HG02973 (cell line): ENCODE results near the gene SHBG.
"Not testable (repeated sequence)": the region's sequence is repeated elsewhere in the genome, so short reads cannot be mapped to it uniquely, and the experiment has no call there.

Experiments
- ATAC-seq: cut with Tn5 transposase; IDR thresholded peaks from one replicate; pipeline ENCODE4 v1.9.1; 2021; ENCODE audit warnings: moderate library complexity; ENCODE audit not compliant: unreplicated experiment

SHBG gene

GRCh38 chr17:7610641-7611040 lies 19.3 kb upstream of the SHBG start:
- ATAC-seq: no peak

GRCh38 chr17:7611635-7612293 lies 18.2 kb upstream of the SHBG start:
- ATAC-seq: no peak

- no peak for ATAC-seq
Observed at GRCh38 chr17:7612294-7612640, 17.7 kb upstream of the SHBG start.

GRCh38 chr17:7613769-7614424 lies 16.0 kb upstream of the SHBG start:
- ATAC-seq: no peak

GRCh38 chr17:7614425-7615264 lies 15.3 kb upstream of the SHBG start, which contains the start of gene FXR2:
Gene FXR2, minus strand, starts transcription at chr17:7614897. Its CDS starts 365 bp downstream, at chr17:7614532.
- ATAC-seq: peak; percentile 79

DNA sequence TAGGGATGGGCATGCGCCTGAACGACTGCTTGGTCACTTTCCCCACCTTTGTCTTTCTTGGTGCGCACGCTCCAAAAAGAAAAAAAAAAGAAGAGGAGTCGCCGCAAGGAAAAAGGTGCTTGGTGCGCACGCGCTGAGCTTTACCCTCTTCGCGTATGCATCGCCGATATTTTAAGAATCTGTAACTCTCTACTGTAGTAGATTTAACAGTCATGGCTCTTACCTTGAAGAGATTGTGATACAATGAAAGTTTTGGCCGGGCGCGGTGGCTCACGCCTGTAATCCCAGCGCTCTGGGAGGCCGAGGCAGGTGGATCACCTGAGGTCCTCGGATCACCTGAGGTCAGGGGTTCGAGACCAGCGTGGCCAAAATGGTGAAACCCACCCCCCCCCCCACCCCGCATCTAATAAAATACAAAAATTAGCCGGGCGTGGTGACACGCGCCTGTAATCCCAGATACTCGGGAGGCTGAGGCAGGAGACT lies 14.6 kb upstream of the SHBG start:
- ATAC-seq: no peak

GRCh38 chr17:7618608-7619007 lies 11.3 kb upstream of the SHBG start:
- ATAC-seq: no peak

DNA sequence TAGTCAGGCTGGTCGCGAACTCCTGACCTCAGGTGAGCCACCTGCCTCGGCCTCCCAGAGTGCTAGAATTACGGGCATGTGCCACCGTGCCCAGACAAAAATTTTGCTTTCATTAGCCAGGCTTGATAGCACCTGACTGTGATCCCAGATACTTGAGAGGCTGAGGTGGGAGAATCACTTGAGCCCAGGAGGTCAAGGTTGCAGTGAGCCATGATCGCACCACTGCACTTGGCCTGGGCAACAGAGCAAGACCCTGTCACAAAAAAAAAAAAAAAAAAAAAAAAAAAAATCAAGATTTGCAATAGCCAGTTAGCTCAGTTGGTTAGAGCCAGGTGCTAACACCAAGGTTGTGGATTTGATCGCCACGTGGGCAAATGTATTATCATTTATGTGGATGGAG lies 9.1 kb upstream of the SHBG start:
- ATAC-seq: no peak

DNA sequence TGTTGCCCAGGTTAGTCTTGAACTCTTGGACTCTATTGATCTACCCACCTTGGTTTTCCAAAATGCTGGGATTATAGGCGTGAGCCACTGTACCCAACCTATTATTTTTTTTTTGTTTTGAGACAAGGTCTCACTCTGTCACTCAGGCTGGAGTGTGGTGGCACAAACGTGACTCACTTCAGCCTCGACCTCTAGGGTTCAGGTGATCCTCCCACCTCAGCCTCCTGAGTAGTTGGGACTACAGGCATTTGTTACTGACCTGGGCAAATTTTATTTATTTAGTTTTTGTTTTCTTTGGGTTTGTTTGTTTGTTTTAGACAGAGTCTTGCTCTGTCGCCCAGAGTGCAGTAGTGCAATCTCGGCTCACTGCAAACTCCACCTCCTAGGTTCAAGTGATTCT lies 6.3 kb upstream of the SHBG start:
- ATAC-seq: no peak

DNA sequence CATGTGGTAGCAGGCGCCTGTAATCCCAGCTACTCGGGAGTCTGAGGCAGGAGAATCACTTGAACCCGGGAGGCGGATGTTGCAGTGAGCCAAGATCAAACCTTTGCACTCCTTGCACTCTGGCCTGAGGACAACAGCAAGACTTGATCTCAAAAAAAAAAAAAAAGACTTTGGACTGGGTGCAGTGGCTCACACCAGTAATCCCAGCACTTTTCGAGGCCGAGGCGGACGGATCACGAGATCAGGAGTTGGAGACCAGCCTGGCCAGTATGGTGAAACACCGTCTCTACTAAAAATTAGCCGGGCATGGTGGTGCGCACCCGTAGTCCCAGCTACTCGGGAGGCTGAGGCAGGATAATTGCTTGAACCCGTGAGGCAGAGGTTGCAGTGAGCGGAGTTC lies 4.2 kb upstream of the SHBG start:
- not testable (repeated sequence) for ATAC-seq

DNA sequence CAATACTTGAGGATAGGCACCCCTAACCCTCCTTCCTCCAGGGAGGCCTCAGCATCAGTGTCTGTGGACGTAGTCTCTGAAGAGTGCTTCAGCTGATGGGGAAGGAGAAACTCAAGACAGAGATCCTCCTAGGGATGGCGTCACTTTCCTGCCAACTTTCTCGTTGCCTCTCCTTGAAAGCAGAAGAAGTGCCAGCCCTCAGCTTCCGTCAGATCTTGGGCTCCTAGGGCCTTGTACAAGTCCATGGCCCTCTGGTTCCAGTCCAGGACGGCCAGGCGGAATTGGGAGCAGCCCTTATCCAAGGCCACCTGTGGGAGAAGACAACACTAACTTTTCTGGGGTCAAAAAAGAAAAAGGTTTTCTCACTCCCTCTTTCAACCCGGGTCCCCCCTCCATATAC lies 3.6 kb upstream of the SHBG start:
- no peak for ATAC-seq

DNA sequence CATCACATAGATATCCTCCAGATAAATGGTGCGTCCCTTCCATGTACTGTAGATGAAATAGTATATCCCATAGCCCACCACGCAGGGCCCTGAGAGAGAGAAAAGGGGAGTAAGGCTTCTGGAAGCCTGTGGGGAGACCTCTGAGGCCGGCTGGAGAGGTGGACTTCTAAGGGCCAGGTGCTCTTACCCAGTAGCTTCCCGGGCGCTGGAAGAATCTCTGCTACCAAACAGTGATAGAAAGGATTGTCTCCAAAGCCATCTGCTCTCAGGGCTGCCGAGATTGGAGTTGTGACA lies 3.0 kb upstream of the SHBG start:
- ATAC-seq: no peak

- ATAC-seq: peak; percentile 81
Observed at GRCh38 chr17:7627250-7628121, 2.4 kb upstream of the SHBG start, which contains the start of gene SAT2. Gene SAT2, minus strand, starts transcription at chr17:7627821. Its CDS starts 186 bp downstream, at chr17:7627635.

GRCh38 chr17:7631398-7632380 lies 1.8 kb downstream of the SHBG start:
- no peak for ATAC-seq

- ATAC-seq: no peak
Observed at GRCh38 chr17:7632492-7632894, 2.6 kb downstream of the SHBG start.

DNA sequence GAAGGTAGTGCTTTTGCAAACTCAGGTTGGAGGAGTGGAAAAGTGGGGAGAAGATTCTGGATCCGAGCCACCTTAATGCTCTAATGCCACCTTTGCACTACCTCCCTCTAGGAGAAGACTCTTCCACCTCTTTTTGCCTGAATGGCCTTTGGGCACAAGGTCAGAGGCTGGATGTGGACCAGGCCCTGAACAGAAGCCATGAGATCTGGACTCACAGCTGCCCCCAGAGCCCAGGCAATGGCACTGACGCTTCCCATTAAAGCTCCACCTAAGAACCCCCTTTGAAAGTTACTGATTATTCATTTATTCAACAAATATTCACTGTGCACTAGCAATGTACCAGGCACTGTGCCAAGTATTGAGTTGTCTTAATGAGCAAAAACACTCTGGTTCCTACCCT lies 3.2 kb downstream of the SHBG start:
- no peak for ATAC-seq

- no peak for ATAC-seq
Observed at GRCh38 chr17:7634384-7634783, 4.4 kb downstream of the SHBG start.

GRCh38 chr17:7636163-7636562 lies 6.2 kb downstream of the SHBG start:
- no peak for ATAC-seq

- ATAC-seq: no peak
Observed at GRCh38 chr17:7640783-7641182, 10.8 kb downstream of the SHBG start.

DNA sequence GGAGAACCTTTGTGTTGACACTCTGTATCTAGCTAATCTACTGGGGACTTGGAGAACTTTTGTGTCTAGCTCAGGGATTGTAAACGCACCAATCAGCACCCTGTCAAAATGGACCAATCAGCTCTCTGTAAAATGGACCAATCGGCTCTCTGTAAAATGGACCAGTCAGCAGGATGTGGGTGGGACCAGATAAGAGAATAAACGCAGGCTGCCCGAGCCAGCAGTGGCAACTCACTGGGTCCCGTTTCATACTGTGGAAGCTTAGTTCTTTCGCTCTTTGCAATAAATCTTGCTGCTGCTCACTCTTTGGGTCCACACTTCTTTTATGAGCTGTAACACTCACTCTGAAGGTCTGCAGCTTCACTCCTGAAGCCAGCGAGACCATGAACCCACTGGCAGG lies 11.7 kb downstream of the SHBG start:
- not testable (repeated sequence) for ATAC-seq
